ENCODE data around the gene STK36. TPM values are rescaled to one million over a fixed set of nuclear protein-coding genes. Genes with fewer than 3 reads are reported as not detected.

The STK36 gene
- total RNA-seq, 1 donor from 2014 or later, result 29.2 TPM

GRCh38 chr2:218713922-218714321 lies 42.0 kb downstream of the STK36 start:
- ChIA-PET POLR2A (interaction anchor here (0.5 kb wide), 1 partner anchor 495 kb away, joined by 3 read pairs; no protein-coding TSS in a partner anchor), CTCF (interaction anchor here (1.1 to 1.5 kb wide), 3 partner anchors 42 to 266 kb away, joined by 3 read pairs; partner anchors contain the start of genes RNF25 and STK36)
- Mint-ChIP-seq H3K27ac (no peak overlapping the region), H3K4me3 (no peak overlapping the region), H3K9me3 (no peaks in the 10 kb centered on the region), H3K36me3 (ENCODE audit: low read depth) (peaks cover 16% of the 10 kb centered on the region), H3K27me3 (no peaks in the 10 kb centered on the region), H3K4me1 (peaks cover 29% of the 10 kb centered on the region)
- intact Hi-C loops (cut with micrococcal nuclease), result loop anchor here (5.0 kb wide), 3 partner anchors 422 to 828 kb away; partner anchors contain the start of genes CHPF, CNPPD1, RETREG2 and TMBIM1
- TF ChIP-seq, protein P1, sequence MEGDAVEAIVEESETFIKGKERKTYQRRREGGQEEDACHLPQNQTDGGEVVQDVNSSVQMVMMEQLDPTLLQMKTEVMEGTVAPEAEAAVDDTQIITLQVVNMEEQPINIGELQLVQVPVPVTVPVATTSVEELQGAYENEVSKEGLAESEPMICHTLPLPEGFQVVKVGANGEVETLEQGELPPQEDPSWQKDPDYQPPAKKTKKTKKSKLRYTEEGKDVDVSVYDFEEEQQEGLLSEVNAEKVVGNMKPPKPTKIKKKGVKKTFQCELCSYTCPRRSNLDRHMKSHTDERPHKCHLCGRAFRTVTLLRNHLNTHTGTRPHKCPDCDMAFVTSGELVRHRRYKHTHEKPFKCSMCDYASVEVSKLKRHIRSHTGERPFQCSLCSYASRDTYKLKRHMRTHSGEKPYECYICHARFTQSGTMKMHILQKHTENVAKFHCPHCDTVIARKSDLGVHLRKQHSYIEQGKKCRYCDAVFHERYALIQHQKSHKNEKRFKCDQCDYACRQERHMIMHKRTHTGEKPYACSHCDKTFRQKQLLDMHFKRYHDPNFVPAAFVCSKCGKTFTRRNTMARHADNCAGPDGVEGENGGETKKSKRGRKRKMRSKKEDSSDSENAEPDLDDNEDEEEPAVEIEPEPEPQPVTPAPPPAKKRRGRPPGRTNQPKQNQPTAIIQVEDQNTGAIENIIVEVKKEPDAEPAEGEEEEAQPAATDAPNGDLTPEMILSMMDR (IDR thresholded peaks at IDR 0.05), result no peak
- DNase-seq, result no peak
- no peak for ATAC-seq (ENCODE audit: low read depth)

DNA sequence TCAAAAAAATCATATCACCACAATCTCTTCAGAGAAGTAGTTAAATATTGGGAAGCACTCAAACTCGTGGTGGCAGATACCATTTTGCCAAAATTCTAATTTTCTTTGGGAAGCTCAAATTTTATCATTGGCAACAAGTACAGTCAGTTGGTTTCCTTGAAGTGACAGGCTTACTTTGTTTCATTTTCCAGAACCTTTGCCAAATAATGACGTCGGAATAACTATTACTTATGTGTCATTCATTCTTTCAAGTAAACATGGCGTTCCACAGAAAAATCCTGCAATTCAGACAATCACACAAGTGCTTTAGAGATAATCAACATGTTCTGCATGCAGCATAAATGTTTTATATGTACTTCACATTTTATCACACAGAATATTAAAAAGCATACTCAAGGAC lies 44.2 kb downstream of the STK36 start:
- POLR2A ChIA-PET, result no interaction called here
- TF ChIP-seq, protein P1 (IDR thresholded peaks at IDR 0.05), result no peak
- H3K36me3 Mint-ChIP-seq (ENCODE audit: low read depth), result peaks cover 24% of the 10 kb centered on the region
- no peaks in the 10 kb centered on the region for H3K27me3 Mint-ChIP-seq
- intact Hi-C loops (cut with micrococcal nuclease), result no loop called here
- no peak overlapping the region for H3K27ac Mint-ChIP-seq
- H3K4me1 Mint-ChIP-seq, result peaks cover 24% of the 10 kb centered on the region
- ATAC-seq (ENCODE audit: low read depth) (no peak), DNase-seq (no peak)
- H3K9me3 Mint-ChIP-seq, result no peaks in the 10 kb centered on the region
- H3K4me3 Mint-ChIP-seq, result no peak overlapping the region
- CTCF ChIA-PET, result no interaction called here

- DNase-seq (no peak), ATAC-seq (ENCODE audit: low read depth) (no peak)
- TF ChIP-seq, protein P1 (IDR thresholded peaks at IDR 0.05), result no peak
- Mint-ChIP-seq H3K36me3 (ENCODE audit: low read depth) (peaks cover 21% of the 10 kb centered on the region), H3K4me1 (peaks cover 13% of the 10 kb centered on the region), H3K27me3 (no peaks in the 10 kb centered on the region), H3K27ac (no peak overlapping the region), H3K4me3 (no peak overlapping the region), H3K9me3 (no peaks in the 10 kb centered on the region)
- intact Hi-C loops (cut with micrococcal nuclease), result no loop called here
- POLR2A ChIA-PET, result no interaction called here
- CTCF ChIA-PET, result interaction anchor here (1.2 kb wide), 1 partner anchor 130 kb away, joined by 4 read pairs; no protein-coding TSS in a partner anchor
These were observed 45.4 kb downstream of the STK36 start for GRCh38 chr2:218717262-218717661.

- H3K27me3 Mint-ChIP-seq, result no peaks in the 10 kb centered on the region
- peaks cover 21% of the 10 kb centered on the region for H3K36me3 Mint-ChIP-seq (ENCODE audit: low read depth)
- H3K9me3 Mint-ChIP-seq, result no peaks in the 10 kb centered on the region
- ChIA-PET POLR2A (no interaction called here), CTCF (no interaction called here)
- TF ChIP-seq, protein P1 (IDR thresholded peaks at IDR 0.05), result no peak
- ATAC-seq (ENCODE audit: low read depth) (no peak), DNase-seq (no peak)
- intact Hi-C loops (cut with micrococcal nuclease), result no loop called here
- H3K27ac Mint-ChIP-seq, result no peak overlapping the region
- H3K4me3 Mint-ChIP-seq, result no peak overlapping the region
- H3K4me1 Mint-ChIP-seq, result peaks cover 13% of the 10 kb centered on the region
These were observed 46.2 kb downstream of the STK36 start for GRCh38 chr2:218718058-218718457.

DNA sequence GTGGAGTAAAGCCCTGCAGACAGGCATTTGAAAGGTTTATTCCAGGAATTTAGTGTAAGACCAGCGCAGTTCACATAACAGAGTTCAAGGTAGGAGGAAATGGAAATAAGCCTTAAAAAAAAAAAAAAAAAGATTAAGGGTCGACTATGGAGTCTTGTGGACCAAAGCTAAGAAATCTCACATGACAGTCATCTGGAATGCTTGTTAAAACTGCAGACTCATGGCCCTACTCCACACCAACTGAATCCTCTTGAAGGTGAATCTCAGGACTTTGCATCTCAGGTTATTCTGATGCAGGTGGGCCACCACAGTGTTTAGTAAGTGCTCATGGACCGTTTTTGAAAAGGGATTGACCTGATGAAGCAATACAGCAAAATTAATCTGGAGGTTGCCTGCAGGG lies 47.6 kb downstream of the STK36 start:
- CTCF ChIA-PET, result no interaction called here
- intact Hi-C loops (cut with micrococcal nuclease), result no loop called here
- POLR2A ChIA-PET, result no interaction called here
- Mint-ChIP-seq H3K27me3 (no peaks in the 10 kb centered on the region), H3K4me3 (no peak overlapping the region), H3K9me3 (no peaks in the 10 kb centered on the region), H3K36me3 (ENCODE audit: low read depth) (peaks cover 21% of the 10 kb centered on the region), H3K4me1 (peaks cover 5% of the 10 kb centered on the region), H3K27ac (no peak overlapping the region)
- TF ChIP-seq, protein P1 (IDR thresholded peaks at IDR 0.05), result no peak
- ATAC-seq (ENCODE audit: low read depth) (no peak), DNase-seq (no peak)
